OCI-LY3 (cell line): ENCODE data around the gene GLUD1.
"Not testable (repeated sequence)": the region's sequence is repeated elsewhere in the genome, so short reads cannot be mapped to it uniquely, and the experiment has no call there.

Experiments used
- CTCF ChIP-seq: fragments of 200-600, 300-600 bp; sonication (generic); IDR thresholded peaks from 2 replicates; pipeline ENCODE4 v1.5.1; 2014; ENCODE audit warnings: antibody characterized with exemption, low read length, low read depth
- EZH2phosphoT487 ChIP-seq: fragments of 200-600 bp; shearing (Covaris generic); IDR thresholded peaks from 2 replicates; pipeline ENCODE4 v1.6.1; 2018; ENCODE audit warnings: antibody characterized with exemption, mixed run types, low read depth

GRCh38 chr10:87123351-87123750 lies 28.7 kb upstream of the GLUD1 start:
- TF ChIP-seq CTCF, EZH2phosphoT487: not testable (repeated sequence)
